H9 (cell line): Measurements from ENCODE around the gene NR1H4. TPM values are rescaled to one million over a fixed set of nuclear protein-coding genes. Genes with fewer than 3 reads are reported as not detected.

Experiments
- DNase-seq: peaks from one replicate; pipeline ENCODE4 v3.0.0-alpha.2; 2017
- H2AFZ ChIP-seq: one replicate; pipeline ENCODE4 v1.6.1; 2013; ENCODE audit warnings: mild to moderate bottlenecking, low read length, control low read depth, moderate library complexity
- H2AK5ac ChIP-seq: 2 replicates; pipeline ENCODE4 v1.6.1; 2013; ENCODE audit warnings: low read length, control low read depth, mixed read lengths; ENCODE audit not compliant: insufficient read length
- H2BK120ac ChIP-seq: one replicate; pipeline ENCODE4 v1.6.1; 2013; ENCODE audit warnings: low read depth, mild to moderate bottlenecking, low read length, control low read depth, inconsistent platforms; ENCODE audit not compliant: poor library complexity, severe bottlenecking
- H2BK12ac ChIP-seq: 2 replicates; pipeline ENCODE4 v1.6.1; 2013; ENCODE audit warnings: low read length, control low read depth, mixed read lengths, low read depth; ENCODE audit not compliant: insufficient read length
- H2BK15ac ChIP-seq: 2 replicates; pipeline ENCODE4 v1.6.1; 2013; ENCODE audit warnings: low read depth, low read length, control low read depth
- H2BK20ac ChIP-seq: one replicate; pipeline ENCODE4 v1.6.1; 2013; ENCODE audit warnings: low read depth, mild to moderate bottlenecking, low read length, control low read depth, inconsistent platforms; ENCODE audit not compliant: poor library complexity, severe bottlenecking
- H2BK5ac ChIP-seq: 2 replicates; pipeline ENCODE4 v1.6.1; 2013; ENCODE audit warnings: low read length, control low read depth, mixed read lengths; ENCODE audit not compliant: insufficient read length
- H3K14ac ChIP-seq: 2 replicates; pipeline ENCODE4 v1.6.1; 2013; ENCODE audit warnings: low read length, control low read depth; ENCODE audit not compliant: insufficient read depth
- H3K18ac ChIP-seq: 2 replicates; pipeline ENCODE4 v1.6.1; 2013; ENCODE audit warnings: low read depth, mild to moderate bottlenecking, mixed read lengths, low read length, control low read depth; ENCODE audit not compliant: insufficient read length
- H3K23ac ChIP-seq: 2 replicates; pipeline ENCODE4 v1.6.1; 2013; ENCODE audit warnings: low read length, control low read depth, mixed read lengths, low read depth; ENCODE audit not compliant: insufficient read length
- H3K23me2 ChIP-seq: 2 replicates; pipeline ENCODE4 v1.6.1; 2013; ENCODE audit warnings: low read depth, mild to moderate bottlenecking, mixed read lengths, low read length, control low read depth; ENCODE audit not compliant: insufficient read length, poor library complexity, severe bottlenecking
- H3K27ac ChIP-seq: 2 replicates; pipeline ENCODE4 v1.5.1; 2013; ENCODE audit warnings: low read length, control low read depth, mixed read lengths, low read depth; ENCODE audit not compliant: insufficient read length
- H3K27me3 ChIP-seq: 2 replicates; pipeline ENCODE4 v1.6.1; 2013; ENCODE audit warnings: low read length, control low read depth, inconsistent platforms; ENCODE audit not compliant: insufficient read depth
- H3K4ac ChIP-seq: 2 replicates; pipeline ENCODE4 v1.6.1; 2013; ENCODE audit warnings: low read depth, mild to moderate bottlenecking, control low read depth, inconsistent platforms, low read length, moderate library complexity
- H3K4me1 ChIP-seq: 2 replicates; pipeline ENCODE4 v1.6.1; 2013; ENCODE audit warnings: low read length, control low read depth, inconsistent platforms; ENCODE audit not compliant: insufficient read depth
- H3K4me2 ChIP-seq: 2 replicates; pipeline ENCODE4 v1.6.1; 2013; ENCODE audit warnings: low read length, control low read depth, mixed read lengths; ENCODE audit not compliant: insufficient read length, insufficient read depth
- H3K56ac ChIP-seq: 2 replicates; pipeline ENCODE4 v1.6.1; 2013; ENCODE audit warnings: low read depth, mild to moderate bottlenecking, mixed read lengths, low read length, control low read depth; ENCODE audit not compliant: insufficient read length
- H3K79me1 ChIP-seq: 2 replicates; pipeline ENCODE4 v1.6.1; 2013; ENCODE audit warnings: low read depth, mild to moderate bottlenecking, moderate library complexity, low read length, control low read depth, inconsistent platforms; ENCODE audit not compliant: insufficient read depth, poor library complexity, severe bottlenecking
- H3K79me2 ChIP-seq: 2 replicates; pipeline ENCODE4 v1.6.1; 2013; ENCODE audit warnings: low read length, control low read depth, inconsistent platforms; ENCODE audit not compliant: insufficient read depth
- H3K9ac ChIP-seq: 2 replicates; pipeline ENCODE4 v1.6.1; 2013; ENCODE audit warnings: low read length, control low read depth, mixed read lengths; ENCODE audit not compliant: insufficient read length; ENCODE audit errors: extremely low read depth
- H3K9me3 ChIP-seq: one replicate; pipeline ENCODE4 v1.6.1; 2013; ENCODE audit warnings: low read depth, low read length, inconsistent platforms; ENCODE audit not compliant: control insufficient read depth
- H3T11ph ChIP-seq: one replicate; pipeline ENCODE4 v1.6.1; 2013; ENCODE audit warnings: mild to moderate bottlenecking, low read length, control low read depth, inconsistent platforms
- H4K20me1 ChIP-seq: one replicate; pipeline ENCODE4 v1.6.1; 2013; ENCODE audit not compliant: control insufficient read depth, insufficient read length, insufficient read depth
- H4K5ac ChIP-seq: 2 replicates; pipeline ENCODE4 v1.6.1; 2013; ENCODE audit warnings: low read depth, mild to moderate bottlenecking, mixed read lengths, low read length, control low read depth; ENCODE audit not compliant: insufficient read length
- H4K8ac ChIP-seq: replicated peaks from 2 replicates; pipeline ENCODE4 v1.6.1; 2013; ENCODE audit warnings: low read length, control low read depth, mixed read lengths, low read depth; ENCODE audit not compliant: insufficient read length
- H4K91ac ChIP-seq: 2 replicates; pipeline ENCODE4 v1.6.1; 2013; ENCODE audit warnings: low read depth, mild to moderate bottlenecking, moderate library complexity, mixed read lengths, low read length, control low read depth; ENCODE audit not compliant: insufficient read length
- H3K27ac Mint-ChIP-seq, 3 experiments: 2 replicates in 2 of 3; 3 replicates in 1 of 3; pipeline ENCODE4 v1.8.0; 2020 to 2021; ENCODE audit warnings: mixed read lengths in 3 of 3, mild to moderate bottlenecking in 1 of 3, moderate library complexity in 1 of 3
- H3K27me3 Mint-ChIP-seq: 2 replicates; pipeline ENCODE4 v1.8.0; 2021; ENCODE audit warnings: low read depth, mild to moderate bottlenecking, moderate library complexity, mixed read lengths
- H3K36me3 Mint-ChIP-seq, 3 experiments: 2 replicates in 2 of 3; 3 replicates in 1 of 3; pipeline ENCODE4 v1.8.0; 2020 to 2021; ENCODE audit warnings: low read depth in 3 of 3, mixed read lengths in 3 of 3; ENCODE audit not compliant: insufficient read depth in 1 of 3
- H3K4me1 Mint-ChIP-seq, 2 experiments: 2 replicates each; pipeline ENCODE4 v1.8.0; 2020; ENCODE audit warnings: mixed read lengths in 2 of 2
- H3K4me3 Mint-ChIP-seq, 2 experiments: 2 replicates in 1 of 2; 3 replicates in 1 of 2; pipeline ENCODE4 v1.8.0; 2020 to 2021; ENCODE audit warnings: mild to moderate bottlenecking in 2 of 2, mixed read lengths in 2 of 2, moderate library complexity in 1 of 2
- H3K9me3 Mint-ChIP-seq, 2 experiments: 2 replicates in 1 of 2; 3 replicates in 1 of 2; pipeline ENCODE4 v1.8.0; 2020; ENCODE audit warnings: mild to moderate bottlenecking in 2 of 2, mixed read lengths in 2 of 2, moderate library complexity in 1 of 2
- CTCF ChIP-seq: fragments of 200-600 bp; sonication (generic); conservative IDR thresholded peaks from 3 replicates; pipeline ENCODE4 v1.8.0; 2021; ENCODE audit warnings: antibody characterized with exemption, mild to moderate bottlenecking
- WGBS: extraction: QIAGEN DNeasy Blood & Tissue Kit; methylation state at CpG from one replicate; pipeline ENCODE4 v1.1.7; 2013; ENCODE audit warnings: missing lambda C conversion rate, low lambda C conversion rate, mixed read lengths; ENCODE audit not compliant: insufficient read length; ENCODE audit errors: extremely low coverage; 5-methylcytosine and 5-hydroxymethylcytosine counted together
- total RNA-seq: library from RNA; stranded (reverse); gene quantifications from 2 replicates; pipeline ENCODE4 v1.2.1, GENCODE V29; 2021

Gene NR1H4
- total RNA-seq, 1 experiment from 2014 or later: not detected

DNA sequence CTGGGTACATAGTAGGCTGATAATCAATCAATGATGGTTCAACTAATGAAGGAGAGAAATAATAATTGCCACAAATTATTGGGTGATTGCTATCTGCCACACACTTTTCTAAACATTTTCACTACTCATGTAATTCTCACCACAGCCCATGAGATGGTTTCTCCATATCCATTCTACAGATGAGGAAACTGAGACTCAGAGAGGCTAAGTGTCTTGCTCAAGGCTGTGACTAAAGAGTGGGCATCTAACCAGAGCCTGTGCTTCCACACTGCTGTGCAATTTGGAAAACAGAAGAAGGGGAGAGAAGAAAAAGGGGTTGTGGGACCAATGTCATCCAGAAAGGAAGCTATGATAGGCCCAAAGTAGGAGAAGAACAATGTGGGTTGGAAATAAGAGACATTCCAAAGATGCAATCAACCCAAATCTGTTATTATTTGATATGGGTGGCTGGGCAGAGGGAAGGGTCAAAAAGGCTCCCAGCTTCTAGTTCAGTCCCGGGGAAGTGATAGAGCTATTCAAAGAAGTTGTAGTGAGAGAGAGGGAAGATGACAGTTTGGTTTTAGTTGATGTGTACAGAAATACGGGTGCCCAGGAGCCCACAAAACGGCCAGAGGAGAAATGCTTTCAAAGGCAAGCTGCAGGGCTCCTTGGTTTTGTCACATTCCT is 483 bp upstream of the NR1H4 start:
- Histone ChIP-seq H3K4me2 (no peak overlapping the region), H4K5ac (no peak overlapping the region), H3K56ac (no peak overlapping the region), H2AFZ (no peak overlapping the region), H4K20me1 (no peaks in the 10 kb centered on the region), H3K4ac (no peak overlapping the region), H4K91ac (no peak overlapping the region), H3K18ac (no peak overlapping the region), H2BK12ac (no peak overlapping the region), H3K27me3 (no peaks in the 10 kb centered on the region), H3K14ac (no peak overlapping the region), H3K27ac (no peak overlapping the region), H2AK5ac (no peak overlapping the region), H3T11ph (no peak overlapping the region), H3K23ac (no peak overlapping the region), H2BK20ac (no peak overlapping the region), H2BK120ac (no peak overlapping the region), H3K9ac (no peak overlapping the region), H2BK15ac (no peak overlapping the region), H2BK5ac (no peak overlapping the region), H3K23me2 (no peaks in the 10 kb centered on the region), H3K9me3 (no peaks in the 10 kb centered on the region), H4K8ac (no peak overlapping the region), H3K79me1 (no peaks in the 10 kb centered on the region), H3K4me1 (no peaks in the 10 kb centered on the region; the same call in 1 of the 2 replicates), H3K79me2 (no peaks in the 10 kb centered on the region)
- no CpG with 5 or more reads among the region's 3 CpGs for WGBS
- Mint-ChIP-seq H3K27me3 (peaks cover 2% of the 10 kb centered on the region; the same call in 1 of the 2 replicates), H3K27ac (no peak overlapping the region; a peak in 1 of 7 replicates), H3K4me1 (peaks cover 11 to 12% of the 10 kb centered on the region in 2 experiments), H3K36me3 (no peaks in the 10 kb centered on the region), H3K4me3 (no peak overlapping the region), H3K9me3 (peaks cover 0 to 3% of the 10 kb centered on the region in 2 experiments; a peak in 2 of 5 replicates)
- TF ChIP-seq CTCF: no peak
- no peak for DNase-seq
